ENCODE measurements around the gene C14orf180.

DNA sequence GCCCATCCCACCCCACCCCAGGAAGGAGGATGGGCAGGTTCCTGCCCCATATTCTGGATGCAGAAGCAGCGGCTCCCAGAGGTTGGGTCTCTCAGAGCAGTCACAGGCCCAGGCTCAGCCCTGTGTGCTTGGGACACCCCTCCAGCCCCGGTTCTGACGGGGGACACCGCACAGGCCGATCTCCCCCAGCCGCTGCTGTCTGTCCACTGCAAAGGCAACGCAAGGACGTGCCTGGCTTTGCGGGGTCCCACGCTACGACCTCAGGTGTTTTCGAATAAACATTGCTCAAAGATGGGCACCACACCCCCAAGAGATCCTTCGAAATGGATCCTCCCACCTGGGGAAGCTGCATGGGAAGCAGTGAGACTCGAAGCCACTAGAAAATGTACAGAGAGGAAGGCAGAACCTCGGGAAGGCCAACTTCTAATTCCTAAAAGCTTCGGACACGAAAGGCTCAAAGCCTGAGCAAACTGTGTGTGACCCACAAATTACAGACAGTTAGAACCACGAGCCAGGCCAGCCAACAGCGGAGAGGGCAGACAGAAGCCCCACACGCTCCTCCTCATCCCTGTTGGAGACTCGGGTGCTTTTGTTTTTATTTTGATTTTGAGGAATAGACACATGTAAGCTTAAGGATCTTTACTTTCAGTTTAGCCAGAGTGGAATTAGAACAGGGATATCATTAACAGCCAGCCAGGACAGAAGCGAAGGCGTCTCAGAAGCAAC is 10.8 kb downstream of the C14orf180 start:
- no peak for TF ChIP-seq ZNF274 (IDR thresholded peaks at IDR 0.05; ENCODE audit: low read depth, low read length)
- TF ChIP-seq YY1 (IDR thresholded peaks at IDR 0.05; ENCODE audit: insufficient read depth, insufficient read length), result no peak
